ENCODE measurements around the gene ARL6IP1.
"Not testable (repeated sequence)": the region's sequence is repeated elsewhere in the genome, so short reads cannot be mapped to it uniquely, and the experiment has no call there.

The ARL6IP1 gene

DNA sequence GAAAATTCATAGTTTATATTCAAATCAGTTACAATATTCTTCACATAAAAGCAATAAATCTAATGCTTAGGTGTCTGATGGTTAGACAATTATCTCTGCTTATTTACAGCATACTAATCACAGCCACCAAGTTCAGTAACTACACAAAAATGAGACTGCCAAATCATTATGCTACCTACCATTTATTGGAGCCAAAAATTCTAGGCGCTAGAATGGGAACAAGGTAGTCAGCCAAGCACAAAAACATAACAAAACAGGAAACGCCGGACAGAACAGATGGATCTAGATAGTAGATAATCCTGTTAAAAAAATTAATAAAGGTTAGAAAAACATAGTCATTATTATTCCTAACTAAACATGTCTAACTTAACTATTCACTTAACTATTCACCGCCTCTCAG lies 3.6 kb downstream of the ARL6IP1 start:
- no peak for DNase-seq

DNA sequence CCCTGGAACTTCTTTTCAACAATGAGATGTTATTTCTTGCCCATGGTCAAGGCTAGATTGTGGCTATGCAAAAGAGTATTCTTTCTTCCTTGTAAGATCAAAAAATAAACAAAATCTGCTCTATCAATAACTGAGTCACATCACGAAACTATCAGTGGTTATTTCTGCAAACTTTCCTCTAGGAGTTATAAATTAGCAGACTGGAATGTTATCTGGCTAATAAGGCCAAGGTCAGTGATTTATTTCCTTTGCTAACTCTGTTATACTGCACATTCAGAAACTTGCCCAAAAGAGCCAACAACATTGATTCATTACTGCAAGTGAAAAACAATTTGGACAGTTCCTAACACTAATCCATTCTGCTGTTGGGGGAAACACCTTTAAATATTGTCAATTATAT lies 5.0 kb downstream of the ARL6IP1 start:
- no peak for DNase-seq

DNA sequence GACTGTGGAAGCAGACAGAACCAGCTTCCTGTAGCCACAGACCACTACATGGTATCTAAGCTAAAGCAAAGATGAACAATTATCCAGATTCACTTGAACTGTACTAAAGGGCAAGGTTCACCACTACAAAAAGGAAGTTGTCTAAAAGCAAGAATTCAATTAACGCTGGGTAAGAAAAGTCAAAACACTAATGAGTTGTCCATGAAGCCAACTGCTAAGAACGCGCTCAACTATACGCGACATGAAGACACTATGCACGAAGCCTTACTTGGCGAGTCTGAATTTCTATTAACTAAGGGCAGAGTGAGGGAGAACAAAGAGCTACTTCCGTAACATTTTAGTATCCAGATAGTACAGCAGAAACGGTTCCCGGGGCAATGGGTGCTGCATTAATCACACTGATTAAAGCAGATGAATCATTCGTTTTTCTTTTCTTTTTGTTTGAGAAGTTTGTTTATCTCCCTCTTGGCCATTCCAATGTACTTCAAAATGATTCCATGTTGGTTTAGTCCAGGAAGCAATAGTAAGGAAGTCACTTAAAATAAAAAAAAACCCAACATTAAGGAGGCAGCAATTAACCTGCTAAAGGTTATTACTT lies 8.4 kb downstream of the ARL6IP1 start:
- DNase-seq: no peak

DNA sequence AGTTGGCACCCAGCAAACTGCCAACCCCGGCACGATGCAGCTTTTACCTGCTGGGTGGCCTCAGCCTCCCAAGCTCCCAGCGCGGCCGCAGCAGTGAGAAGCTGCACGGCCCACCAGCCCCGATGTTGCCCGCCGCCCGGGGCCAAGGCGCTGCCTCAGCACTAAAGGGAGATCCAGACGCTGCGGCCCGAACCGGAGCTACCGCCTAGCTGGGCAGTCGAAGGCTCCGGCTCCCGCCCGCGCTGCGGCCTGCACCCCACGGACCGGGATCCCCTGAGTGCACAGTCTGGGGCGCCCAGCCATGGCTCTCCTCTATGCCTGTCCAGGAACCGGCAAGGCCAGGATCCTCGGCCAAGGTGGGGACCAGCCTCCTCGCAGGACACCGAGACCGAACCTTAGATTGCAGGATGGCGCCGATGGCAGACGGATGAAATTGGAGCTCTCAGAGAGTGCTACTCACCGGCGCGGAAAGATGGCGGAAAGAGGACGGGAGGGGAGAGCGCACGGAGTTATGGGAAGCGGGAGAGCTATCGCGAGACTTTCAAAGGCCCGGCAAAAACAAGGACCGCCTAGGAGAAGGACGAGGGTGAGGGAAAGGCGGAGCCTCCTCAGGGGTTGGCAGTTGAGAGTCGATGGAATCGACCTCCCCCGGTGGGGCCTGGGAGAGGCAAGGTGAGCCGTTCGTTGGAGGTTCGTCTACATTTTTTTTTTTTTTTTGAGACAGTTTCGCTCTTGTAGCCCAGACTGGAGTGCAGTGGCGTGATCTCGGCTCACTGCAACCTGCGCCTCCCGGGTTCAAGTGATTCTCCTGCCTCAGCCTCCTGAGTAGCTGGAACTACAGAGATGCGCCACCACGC lies 11.3 kb downstream of the ARL6IP1 start, which contains the start of gene RPS15A:
TSS of gene RPS15A (minus strand) at position 485 of the 857 bp plus-strand sequence. CDS start 1,221 bp downstream, outside the sequence.
- DNase-seq: peak; percentile 96

DNA sequence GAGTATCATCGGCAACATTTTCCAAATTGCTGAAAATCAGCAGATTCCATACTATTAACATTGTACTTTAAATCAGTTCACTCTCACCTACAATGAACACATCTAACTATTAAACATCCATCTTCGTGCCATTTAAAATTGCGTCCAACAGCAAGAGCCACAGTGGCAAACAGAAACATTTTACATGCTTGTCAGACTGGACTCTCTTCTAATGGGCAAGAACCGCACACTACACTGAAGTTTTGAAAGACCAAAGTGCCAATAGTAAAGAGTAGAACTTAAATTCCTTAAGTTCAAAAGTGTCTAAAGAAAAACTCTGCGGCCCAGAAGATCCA lies 11.9 kb downstream of the ARL6IP1 start:
- no peak for DNase-seq

DNA sequence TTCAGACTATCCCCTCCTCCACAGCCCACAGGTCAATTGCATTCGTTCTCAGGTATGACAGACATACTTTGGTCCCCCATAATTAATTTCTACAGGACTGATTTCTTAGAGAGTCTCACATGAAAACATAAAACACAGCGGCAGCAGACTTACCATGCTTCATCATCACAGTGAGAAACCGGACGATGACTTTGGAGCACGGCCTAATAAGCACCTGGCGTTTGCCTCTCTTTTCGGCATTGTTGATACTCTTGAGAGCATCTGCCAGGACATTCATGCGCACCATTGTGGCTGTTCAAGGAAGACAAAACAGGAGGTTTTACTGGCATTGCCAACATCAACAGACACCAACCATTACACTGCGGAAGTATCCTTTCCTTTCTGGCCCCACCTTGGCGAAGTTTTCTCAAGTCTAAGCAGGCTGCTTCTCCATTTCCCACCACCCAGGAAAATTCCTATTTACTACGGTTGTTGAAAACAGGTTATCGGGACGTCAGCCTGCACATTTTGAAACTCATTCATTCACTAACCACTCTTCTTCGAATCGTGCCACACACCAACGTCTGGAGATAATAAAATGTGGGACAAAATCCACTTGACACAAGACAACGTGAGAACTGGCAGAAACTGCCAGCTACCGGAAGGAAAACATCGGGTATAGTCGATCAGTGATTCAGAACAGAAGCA lies 12.4 kb downstream of the ARL6IP1 start:
- DNase-seq: peak; percentile 30

DNA sequence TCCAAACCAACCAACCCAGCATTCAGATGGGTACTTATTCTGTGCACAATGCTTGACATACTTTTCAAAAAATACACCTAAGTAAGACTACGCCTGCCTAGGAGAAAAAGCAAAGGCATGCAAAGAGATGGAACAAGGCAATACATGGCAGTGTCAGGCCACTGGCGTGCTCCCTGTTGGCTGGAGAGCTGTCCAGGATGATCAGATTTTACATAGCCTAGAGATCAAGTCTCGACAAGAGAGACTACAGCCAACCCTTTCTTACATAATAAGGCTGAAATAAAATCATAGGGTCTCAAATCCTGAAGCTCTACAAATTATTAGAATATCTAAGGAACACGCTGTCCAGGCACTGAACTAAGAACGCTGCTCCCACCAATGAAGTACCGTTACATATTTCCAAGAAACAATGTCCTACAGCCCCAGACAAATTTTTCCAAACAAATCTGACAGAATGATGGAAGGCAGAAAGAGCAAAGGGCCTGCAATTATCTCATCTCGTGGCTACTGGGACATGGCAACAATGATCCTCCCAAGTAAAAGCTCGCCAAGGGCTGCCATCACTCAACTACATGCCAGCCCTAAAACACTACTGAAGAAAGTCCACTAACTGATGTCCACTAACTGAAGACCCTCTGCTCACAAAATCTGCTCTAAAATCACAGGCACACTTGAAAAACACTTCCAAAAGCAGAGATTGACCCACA lies 16.3 kb downstream of the ARL6IP1 start:
- DNase-seq: no peak

DNA sequence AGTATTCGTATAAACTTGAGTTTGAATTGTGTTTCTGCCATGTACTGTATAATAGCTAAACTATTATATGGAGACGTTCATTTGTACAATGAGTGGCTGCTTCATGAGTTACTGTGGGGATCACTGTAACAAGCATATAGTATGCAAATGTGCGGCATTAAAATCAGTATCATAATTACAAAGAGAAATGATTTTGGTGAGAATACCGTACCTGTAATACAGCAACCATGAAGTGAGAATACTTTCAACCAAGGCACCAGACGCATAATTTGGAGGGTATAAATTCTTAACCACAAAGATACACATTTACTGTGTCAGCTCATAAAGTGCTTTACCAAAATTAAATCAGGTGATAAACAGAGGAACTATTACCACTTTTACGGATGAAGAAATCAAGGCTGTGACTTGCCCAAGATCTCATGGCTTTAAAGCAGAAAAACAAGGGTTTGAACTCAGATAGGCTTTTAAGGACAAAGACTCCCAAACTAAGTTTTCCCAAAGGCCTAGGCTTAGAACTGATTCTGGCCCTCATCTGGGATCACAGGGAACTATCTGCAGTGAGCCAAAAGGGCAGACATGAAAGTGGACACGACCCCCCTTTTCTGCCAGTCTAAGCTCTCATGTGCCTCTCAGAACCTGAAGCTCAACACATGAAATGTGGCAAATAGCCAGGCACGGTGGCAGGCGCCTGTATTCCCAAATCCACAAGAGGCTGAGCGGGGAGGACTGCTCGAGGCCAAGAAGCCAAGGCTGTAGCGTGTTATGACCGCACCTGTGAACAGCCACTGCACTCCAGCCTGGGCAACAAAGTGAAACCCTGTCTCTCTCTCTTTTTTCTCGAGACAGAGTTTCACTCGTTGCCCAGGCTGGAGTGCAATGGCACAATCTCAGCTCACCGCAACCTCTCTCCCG lies 17.7 kb downstream of the ARL6IP1 start:
- DNase-seq: no peak

DNA sequence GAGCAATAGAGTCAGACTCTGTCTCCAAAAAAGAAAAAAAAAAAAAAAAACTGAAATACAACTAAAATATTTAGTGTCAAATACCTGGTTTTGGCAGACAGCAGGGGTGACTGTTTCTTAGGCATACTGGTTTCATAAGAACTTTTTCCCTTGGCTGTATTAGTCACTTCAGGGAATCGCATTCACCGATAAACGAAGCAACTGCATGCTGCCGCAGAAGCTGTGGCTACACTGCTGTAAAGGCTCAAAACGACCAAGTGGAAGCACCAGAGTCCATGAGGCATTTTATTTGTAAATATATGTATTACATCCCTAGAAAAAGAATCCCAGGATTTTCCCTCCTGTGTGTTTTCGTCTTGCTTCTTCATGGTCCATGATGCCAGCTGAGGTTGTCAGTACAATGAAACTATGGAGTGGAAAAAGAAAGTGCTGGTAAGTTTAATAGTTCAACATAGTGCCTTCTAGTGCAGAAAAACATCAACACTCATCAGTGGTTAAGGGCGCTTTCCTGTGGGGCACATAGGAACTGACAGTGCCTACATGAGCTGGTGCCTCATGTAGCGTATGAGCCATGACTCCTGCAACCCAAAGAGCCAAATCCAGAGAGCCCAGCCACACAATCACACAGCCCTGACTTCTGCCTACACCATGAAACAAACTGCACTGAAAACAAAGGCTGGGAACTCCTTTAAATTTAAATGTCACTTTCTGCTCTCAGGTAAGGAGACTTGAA lies 18.5 kb downstream of the ARL6IP1 start:
- peak; percentile 27 for DNase-seq

DNA sequence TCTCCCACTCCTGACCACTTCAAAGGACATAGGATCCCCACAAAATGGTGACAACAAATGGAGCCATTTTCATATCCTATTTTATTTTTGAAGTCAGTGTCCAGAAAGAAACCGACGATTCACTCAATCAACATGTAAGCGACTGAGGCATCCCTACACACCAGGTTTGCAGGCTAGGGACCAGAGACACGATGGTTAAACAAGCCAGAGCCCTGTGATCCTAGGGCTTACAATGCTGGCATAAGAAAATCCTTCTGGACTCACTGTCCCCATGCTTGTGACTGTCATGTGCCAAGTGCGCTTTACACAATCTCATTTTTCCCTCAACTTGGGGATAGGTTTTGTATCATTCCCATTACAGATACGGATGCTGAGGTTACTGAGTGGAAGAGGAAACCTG lies 20.1 kb downstream of the ARL6IP1 start:
- DNase-seq: not testable (repeated sequence)

DNA sequence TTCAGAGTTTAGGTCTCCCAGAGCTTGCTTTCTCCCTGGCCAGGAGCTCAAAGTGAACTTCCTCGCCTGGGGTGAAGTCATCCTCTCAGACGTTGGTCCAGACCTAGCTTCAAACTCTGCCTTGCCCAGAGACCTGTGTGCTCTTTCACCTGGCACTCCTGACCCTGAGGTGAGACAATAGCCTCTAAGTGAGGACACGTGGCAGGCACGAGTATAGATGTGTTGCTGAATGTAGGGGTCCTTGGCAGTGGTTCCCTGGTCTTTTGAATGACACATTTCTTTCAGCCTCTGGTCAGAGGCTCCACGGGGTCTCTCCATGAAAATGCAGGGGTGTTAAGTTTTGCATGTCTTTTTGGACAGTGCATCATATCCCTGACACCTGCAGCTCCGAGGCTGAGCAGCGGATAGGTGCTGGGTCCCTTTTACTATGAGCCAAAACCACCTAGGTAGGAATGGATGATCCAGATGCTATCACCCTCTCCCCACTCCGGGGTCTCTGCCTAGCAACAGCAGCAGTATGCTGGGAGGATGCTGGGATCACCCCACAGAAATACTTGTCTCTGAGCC lies 20.8 kb downstream of the ARL6IP1 start:
- DNase-seq: not testable (repeated sequence)

DNA sequence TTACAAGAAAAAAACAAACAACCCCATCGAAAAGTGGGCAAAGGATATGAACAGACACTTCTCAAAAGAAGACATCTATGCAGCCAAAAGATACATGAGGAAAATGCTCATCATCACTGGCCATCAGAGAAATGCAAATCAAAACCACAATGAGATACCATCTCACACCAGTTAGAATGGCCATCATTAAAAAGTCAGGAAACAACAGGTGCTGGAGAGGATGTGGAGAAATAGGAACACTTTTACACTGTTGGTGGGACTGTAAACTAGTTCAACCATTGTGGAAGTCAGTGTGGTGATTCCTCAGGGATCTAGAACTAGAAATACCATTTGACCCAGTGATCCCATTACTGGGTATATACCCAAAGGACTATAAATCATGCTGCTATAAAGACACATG lies 23.7 kb downstream of the ARL6IP1 start:
- not testable (repeated sequence) for DNase-seq

DNA sequence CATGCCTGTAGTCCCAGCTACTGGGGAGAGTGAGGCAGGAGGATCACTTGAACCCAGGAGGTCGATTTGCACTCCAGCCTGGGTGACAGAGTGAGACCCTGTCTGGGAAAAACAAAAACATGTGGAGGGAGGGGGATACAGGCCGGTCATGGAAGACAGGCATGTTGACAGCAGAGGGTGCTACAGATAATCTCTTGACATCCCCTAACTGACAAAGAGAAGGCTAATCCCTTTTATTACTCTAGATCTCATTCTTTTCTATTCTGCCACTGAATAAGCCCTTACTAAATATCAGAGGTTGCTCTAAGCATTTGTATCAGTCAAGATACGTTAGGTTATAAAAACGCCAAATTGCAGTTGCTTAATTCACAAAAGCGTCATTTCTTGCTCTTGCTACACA lies 25.0 kb downstream of the ARL6IP1 start:
- DNase-seq: not testable (repeated sequence)

DNA sequence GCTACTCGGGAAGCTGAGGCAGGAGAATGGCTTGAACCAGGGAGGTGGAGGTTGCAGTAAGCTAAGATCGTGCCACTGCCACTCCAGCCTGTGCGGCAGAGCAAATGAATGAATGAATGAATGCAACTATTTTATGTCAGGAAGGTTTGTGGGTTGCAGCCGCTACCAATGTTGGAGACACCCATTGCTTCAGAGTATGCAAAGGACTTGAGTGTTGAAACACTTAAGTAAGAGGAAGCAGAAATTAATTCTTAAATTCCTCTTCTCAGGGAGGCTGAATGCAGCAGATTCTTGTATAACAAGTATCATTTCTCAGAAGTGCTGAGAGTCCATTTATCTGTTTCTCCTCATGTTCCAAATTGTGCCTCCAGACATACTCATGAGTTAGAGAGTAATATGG lies 26.7 kb downstream of the ARL6IP1 start:
- DNase-seq: not testable (repeated sequence)

DNA sequence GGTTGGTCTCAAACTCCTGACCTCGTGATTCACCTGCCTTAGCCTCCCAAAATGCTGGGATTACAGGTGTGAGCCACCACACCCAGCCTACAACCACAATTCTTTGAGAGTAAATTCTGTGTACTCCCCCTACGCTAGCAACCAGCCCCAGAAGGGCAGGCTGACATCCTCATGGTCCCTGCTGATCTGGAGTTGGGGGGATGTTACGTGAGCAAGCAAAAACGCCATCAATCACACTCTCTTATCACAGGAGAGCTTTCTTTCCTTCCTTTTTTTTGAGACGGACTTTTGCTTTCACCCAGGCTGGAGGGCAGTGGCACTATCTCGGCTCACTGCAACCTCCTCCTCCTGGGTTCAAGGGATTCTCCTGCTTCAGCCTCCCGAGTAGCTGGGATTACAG lies 29.2 kb downstream of the ARL6IP1 start:
- DNase-seq: not testable (repeated sequence)

DNA sequence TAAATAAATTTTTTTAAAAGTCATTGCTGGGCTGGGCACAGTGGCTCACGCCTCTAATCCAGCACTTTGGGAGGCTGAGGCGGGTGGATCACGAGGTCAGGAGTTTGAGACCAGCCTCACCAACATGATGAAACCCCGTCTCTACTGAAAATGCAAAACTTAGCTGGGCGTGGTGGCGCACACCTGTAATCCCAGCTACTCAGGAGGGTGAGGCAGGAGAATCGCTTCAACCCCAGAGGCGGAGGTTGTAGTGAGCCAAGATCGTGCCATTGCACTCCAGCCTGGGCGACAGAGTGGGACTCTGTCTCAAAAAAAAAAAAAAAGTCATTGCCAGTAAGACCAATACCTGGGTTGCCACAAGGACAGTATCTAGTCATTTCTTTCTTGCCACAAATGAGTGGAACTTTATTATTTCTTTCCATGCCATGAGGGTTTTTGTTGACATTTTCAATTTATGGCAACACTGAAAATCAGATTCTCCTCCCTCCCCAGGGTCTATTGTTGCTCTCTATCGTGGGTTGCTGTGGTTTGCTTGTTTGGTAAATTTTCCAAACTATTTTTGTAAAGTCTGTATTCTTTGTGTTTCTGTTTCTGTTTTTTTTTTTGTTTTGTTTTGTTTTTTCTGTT lies 30.9 kb downstream of the ARL6IP1 start:
- not testable (repeated sequence) for DNase-seq

DNA sequence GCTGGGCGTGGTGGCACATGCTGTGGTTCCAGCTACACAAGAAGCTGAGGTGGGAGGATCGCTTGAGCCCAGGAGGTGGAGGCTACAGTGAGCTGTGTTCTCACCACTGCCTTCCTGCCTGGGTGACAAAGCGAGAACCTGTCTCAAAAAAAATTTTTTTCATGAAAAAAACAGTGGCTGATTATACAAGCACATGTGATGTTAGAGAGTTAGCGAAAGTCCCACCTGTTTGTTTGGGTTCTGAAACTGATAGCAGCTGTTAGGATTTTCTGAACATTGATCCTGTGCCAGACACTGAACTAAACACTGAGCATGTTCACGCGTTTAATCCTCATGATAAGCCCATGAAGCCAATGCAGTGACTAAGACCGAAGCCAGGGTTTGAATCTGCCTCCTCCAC lies 34.1 kb downstream of the ARL6IP1 start:
- DNase-seq: peak; percentile 64

DNA sequence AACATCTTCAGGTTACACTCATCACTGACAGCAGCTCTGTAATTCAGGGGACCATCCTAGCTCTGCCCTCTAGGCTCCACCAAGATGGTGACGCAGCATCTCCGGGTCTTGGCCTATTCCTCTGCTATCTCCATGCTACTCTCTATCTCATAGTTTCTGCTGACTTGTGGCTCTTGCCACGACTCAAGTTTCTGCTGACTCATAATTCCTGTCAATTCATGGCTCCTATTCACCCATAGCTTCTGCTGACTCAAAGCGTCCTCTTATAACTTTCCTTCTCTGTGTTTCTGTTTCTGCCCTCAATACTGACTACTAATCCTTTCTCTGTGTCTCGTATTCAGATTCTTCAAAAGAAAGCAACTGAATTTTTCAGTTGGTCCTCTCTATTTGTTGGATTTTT lies 38.6 kb downstream of the ARL6IP1 start:
- not testable (repeated sequence) for DNase-seq

DNA sequence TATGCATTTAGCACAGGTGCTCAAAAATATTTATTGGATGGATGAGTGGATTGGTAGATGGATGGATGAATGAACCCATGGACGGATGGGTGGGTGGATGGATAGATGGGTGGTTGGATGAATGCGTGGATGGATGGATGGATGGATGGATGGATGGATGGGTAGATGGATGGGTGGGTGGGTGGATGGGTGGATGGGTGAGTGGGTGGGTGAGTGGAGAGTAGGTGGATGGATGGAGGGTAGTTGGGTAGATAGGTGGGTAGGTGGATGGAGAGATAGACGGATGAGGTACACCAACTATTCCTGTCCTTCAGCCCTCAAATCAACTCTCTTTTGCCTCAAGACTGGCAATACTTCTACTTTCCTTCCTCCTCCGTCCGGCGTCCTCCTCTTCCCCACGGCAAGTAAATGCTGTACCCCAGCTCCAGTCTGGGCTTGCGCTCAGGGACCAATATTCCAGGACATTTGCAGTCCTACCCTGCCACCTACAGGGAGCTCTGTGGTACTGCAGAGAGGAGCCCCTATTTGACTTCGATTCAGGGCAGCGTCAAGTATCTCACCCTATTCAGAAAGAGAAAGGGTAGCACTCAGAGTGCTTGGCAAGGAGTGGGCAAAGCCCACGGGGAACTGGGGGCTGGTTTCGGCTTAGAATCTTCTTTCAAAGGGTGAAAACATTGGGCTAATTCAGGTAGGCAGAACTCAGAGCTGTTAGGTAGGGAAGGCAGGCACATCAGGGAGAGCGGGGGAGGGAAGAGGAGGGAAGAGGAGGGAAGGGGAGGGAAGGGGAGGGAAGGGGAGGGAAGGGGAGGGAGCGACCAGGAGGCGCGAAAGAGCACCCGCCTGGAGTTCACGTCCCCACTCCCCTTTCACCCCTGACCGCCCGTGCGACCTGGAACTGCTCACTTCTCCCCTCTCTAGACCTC lies 41.5 kb downstream of the ARL6IP1 start:
- DNase-seq: peak; percentile 78

Data from CD4-positive, alpha-beta T cell treated with Interleukin-21 for 1 hour (primary cell).